CD8-positive, alpha-beta memory T cell (primary cell): ENCODE measurements around the gene IGFBP7. TPM values are rescaled to one million over a fixed set of nuclear protein-coding genes. Genes with fewer than 3 reads are reported as not detected.

Source experiments
- CTCF ChIA-PET: fragments of 350-600 bp; sonication (Branson Sonifier 250); formaldehyde crosslinking; loops from one replicate; lab custom pipeline; 2021; ENCODE audit warnings: antibody characterized with exemption; lab: Charles Lee
- POLR2A ChIA-PET: fragments of 350-600 bp; sonication (Branson Sonifier 250); formaldehyde crosslinking; loops from one replicate; lab custom pipeline; 2021; ENCODE audit warnings: antibody characterized with exemption; lab: Charles Lee
- DNase-seq, 5 donors: peaks; one replicate each; pipeline versions ENCODE4 v3.0.0 to v3.0.0-alpha.2; 2020 to 2022; ENCODE audit warnings: mixed read lengths in 1 of 5
- H3K27ac ChIP-seq: one replicate; pipeline ENCODE4 v1.7.0; 2013; ENCODE audit warnings: low read depth, mild to moderate bottlenecking, low read length, moderate library complexity
- H3K27me3 ChIP-seq: 2 replicates; pipeline ENCODE4 v1.7.0; 2013; ENCODE audit warnings: low read length, mild to moderate bottlenecking; ENCODE audit not compliant: insufficient read depth, poor library complexity, severe bottlenecking
- H3K36me3 ChIP-seq: 2 replicates; pipeline ENCODE4 v1.7.0; 2013; ENCODE audit warnings: mild to moderate bottlenecking, low read length, moderate library complexity; ENCODE audit not compliant: insufficient read depth
- H3K4me1 ChIP-seq: 2 replicates; pipeline ENCODE4 v1.7.0; 2013; ENCODE audit warnings: mild to moderate bottlenecking, low read length, moderate library complexity; ENCODE audit not compliant: insufficient read depth
- H3K4me3 ChIP-seq: 2 replicates; pipeline ENCODE4 v1.7.0; 2013; ENCODE audit warnings: mild to moderate bottlenecking, low read length
- H3K9me3 ChIP-seq: 2 replicates; pipeline ENCODE4 v1.7.0; 2013; ENCODE audit warnings: mild to moderate bottlenecking, low read length
- H3K27ac Mint-ChIP-seq, 8 donors: one replicate each; pipeline ENCODE4 v1.8.0; 2020 to 2021; ENCODE audit warnings: mixed read lengths in 8 of 8, mild to moderate bottlenecking in 6 of 8, inconsistent platforms in 3 of 8, moderate library complexity in 3 of 8
- H3K27me3 Mint-ChIP-seq, 2 donors: one replicate each; pipeline ENCODE4 v1.8.0; 2020 to 2021; ENCODE audit warnings: mixed read lengths in 2 of 2, mild to moderate bottlenecking in 1 of 2, moderate library complexity in 1 of 2
- H3K36me3 Mint-ChIP-seq, 3 donors: one replicate each; pipeline ENCODE4 v1.8.0; 2020 to 2021; ENCODE audit warnings: mixed read lengths in 3 of 3, inconsistent platforms in 1 of 3, mild to moderate bottlenecking in 1 of 3
- H3K4me1 Mint-ChIP-seq, 3 donors: one replicate each; pipeline ENCODE4 v1.8.0; 2020 to 2021; ENCODE audit warnings: mixed read lengths in 3 of 3, inconsistent platforms in 1 of 3, mild to moderate bottlenecking in 1 of 3
- H3K4me3 Mint-ChIP-seq, 7 donors: one replicate each; pipeline ENCODE4 v1.8.0; 2020 to 2021; ENCODE audit warnings: mixed read lengths in 7 of 7, mild to moderate bottlenecking in 6 of 7, moderate library complexity in 4 of 7, inconsistent platforms in 2 of 7
- H3K9me3 Mint-ChIP-seq, 5 donors: one replicate each; pipeline ENCODE4 v1.8.0; 2020 to 2022; ENCODE audit warnings: mixed read lengths in 5 of 5, mild to moderate bottlenecking in 3 of 5, moderate library complexity in 2 of 5, inconsistent platforms in 1 of 5
- polyA plus RNA-seq: library from polyadenylated mRNA; unstranded; fragments of 300-500 nt; fragmentation: Illumina TruSeq; gene quantifications from one replicate; pipeline ENCODE4 v1.2.3, GENCODE V29; 2021
- total RNA-seq, 2 experiments: library from RNA; stranded (reverse); gene quantifications; one replicate each; pipeline ENCODE4 v1.2.3, GENCODE V29; 2021

The IGFBP7 gene
- total and polyA plus RNA-seq, 3 experiments from 2014 or later: not detected

- DNase-seq: no peak
- Histone ChIP-seq H3K9me3 (no peaks in the 10 kb centered on the region), H3K27ac (no peak overlapping the region), H3K36me3 (no peaks in the 10 kb centered on the region), H3K4me1 (no peaks in the 10 kb centered on the region), H3K4me3 (no peak overlapping the region), H3K27me3 (no peaks in the 10 kb centered on the region)
- Mint-ChIP-seq H3K27me3 (peaks cover 8 to 66% of the 10 kb centered on the region in 2 donors), H3K9me3 (no peaks in the 10 kb centered on the region), H3K4me1 (no peaks in the 10 kb centered on the region), H3K27ac (no peak overlapping the region), H3K4me3 (no peak overlapping the region), H3K36me3 (no peaks in the 10 kb centered on the region)
- POLR2A ChIA-PET: no interaction called here
- CTCF ChIA-PET: no interaction called here
Observed at GRCh38 chr4:57091657-57092162, 18.5 kb downstream of the IGFBP7 start.

DNA sequence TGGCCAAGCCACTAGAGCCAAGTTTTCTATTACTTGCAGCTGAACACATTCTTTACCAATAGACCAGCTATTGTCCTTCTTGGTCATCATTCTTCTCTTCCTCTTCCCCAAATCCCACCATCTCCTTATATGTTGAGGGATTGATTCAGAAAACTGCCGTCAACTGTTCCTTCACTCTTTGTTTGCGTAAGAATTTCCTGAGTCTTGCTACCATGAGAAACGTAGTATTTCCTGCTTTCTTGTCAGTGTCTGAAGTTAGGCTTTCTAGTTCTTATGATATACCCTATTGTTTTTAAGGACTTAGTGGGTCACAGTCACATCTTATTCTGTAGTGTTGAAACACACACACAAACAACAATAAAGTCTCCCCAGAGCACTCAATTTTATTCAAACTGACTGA lies 20.1 kb downstream of the IGFBP7 start:
- Mint-ChIP-seq H3K27me3 (peaks cover 10 to 62% of the 10 kb centered on the region in 2 donors), H3K9me3 (no peaks in the 10 kb centered on the region), H3K4me1 (no peaks in the 10 kb centered on the region), H3K36me3 (no peaks in the 10 kb centered on the region), H3K4me3 (no peak overlapping the region), H3K27ac (no peak overlapping the region)
- no peaks in the 10 kb centered on the region for H3K27me3 ChIP-seq
- ChIA-PET CTCF (no interaction called here), POLR2A (no interaction called here)
- H3K4me1 ChIP-seq: no peaks in the 10 kb centered on the region
- DNase-seq: no peak
- H3K4me3 ChIP-seq: no peak overlapping the region
- H3K27ac ChIP-seq: no peak overlapping the region
- H3K9me3 ChIP-seq: no peaks in the 10 kb centered on the region
- H3K36me3 ChIP-seq: no peaks in the 10 kb centered on the region

DNA sequence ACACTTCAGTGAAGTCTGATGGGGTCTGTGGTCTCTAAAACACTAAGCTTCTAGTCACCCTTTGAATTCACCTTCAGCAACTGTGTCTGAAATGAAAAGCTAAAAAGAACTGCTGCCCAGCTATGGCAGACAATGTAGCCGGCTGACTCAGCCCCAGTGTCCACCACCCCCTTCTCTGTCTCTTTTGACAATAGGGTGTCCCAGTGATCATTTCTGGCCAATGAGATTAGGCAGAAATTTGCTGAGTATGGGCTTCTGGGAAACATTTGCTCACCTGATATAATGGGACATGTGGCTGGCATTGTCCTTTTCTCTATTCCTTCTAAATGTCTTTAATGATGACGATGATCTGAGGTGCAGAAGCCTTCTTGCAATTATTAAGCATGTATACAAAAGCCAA lies 20.6 kb downstream of the IGFBP7 start:
- H3K36me3 Mint-ChIP-seq: no peaks in the 10 kb centered on the region
- H3K4me1 ChIP-seq: no peaks in the 10 kb centered on the region
- H3K4me1 Mint-ChIP-seq: no peaks in the 10 kb centered on the region
- no peaks in the 10 kb centered on the region for H3K36me3 ChIP-seq
- peaks cover 10 to 60% of the 10 kb centered on the region in 2 donors for H3K27me3 Mint-ChIP-seq
- POLR2A ChIA-PET: no interaction called here
- H3K27ac Mint-ChIP-seq: no peak overlapping the region
- no peak overlapping the region for H3K4me3 Mint-ChIP-seq
- H3K27ac ChIP-seq: no peak overlapping the region
- CTCF ChIA-PET: no interaction called here
- no peak for DNase-seq
- no peaks in the 10 kb centered on the region for H3K27me3 ChIP-seq
- H3K9me3 Mint-ChIP-seq: no peaks in the 10 kb centered on the region
- no peaks in the 10 kb centered on the region for H3K9me3 ChIP-seq
- H3K4me3 ChIP-seq: no peak overlapping the region

- Histone ChIP-seq H3K4me1 (no peaks in the 10 kb centered on the region), H3K27ac (no peak overlapping the region), H3K9me3 (no peaks in the 10 kb centered on the region), H3K27me3 (no peaks in the 10 kb centered on the region), H3K4me3 (no peak overlapping the region), H3K36me3 (no peaks in the 10 kb centered on the region)
- Mint-ChIP-seq H3K27ac (no peak overlapping the region), H3K4me3 (no peak overlapping the region), H3K27me3 (peaks cover 12 to 47% of the 10 kb centered on the region in 2 donors), H3K36me3 (no peaks in the 10 kb centered on the region), H3K4me1 (no peaks in the 10 kb centered on the region), H3K9me3 (no peaks in the 10 kb centered on the region)
- no peak for DNase-seq
- CTCF ChIA-PET: no interaction called here
- POLR2A ChIA-PET: no interaction called here
Observed at GRCh38 chr4:57086031-57086723, 24.0 kb downstream of the IGFBP7 start.

DNA sequence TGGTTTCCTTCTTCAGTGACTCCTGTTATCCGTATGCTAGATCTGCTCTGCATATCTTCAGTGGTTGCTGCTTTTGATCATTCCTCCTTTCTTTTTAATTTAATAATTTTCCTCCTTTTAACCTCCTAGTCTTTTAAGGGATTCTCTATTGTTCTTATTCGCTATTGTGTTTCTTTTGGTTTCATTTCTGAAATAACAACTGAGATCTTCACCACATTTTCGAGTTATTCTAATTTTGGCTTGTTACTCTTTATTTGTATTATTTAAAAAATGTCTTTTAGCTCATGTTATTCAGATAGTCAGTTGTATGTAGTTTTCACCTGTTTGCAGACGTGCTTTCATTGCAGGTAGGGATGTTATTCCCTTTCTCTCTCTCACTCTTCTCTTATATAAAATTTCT lies 24.9 kb downstream of the IGFBP7 start:
- ChIA-PET POLR2A (no interaction called here), CTCF (no interaction called here)
- no peaks in the 10 kb centered on the region for H3K4me1 ChIP-seq
- Mint-ChIP-seq H3K36me3 (no peaks in the 10 kb centered on the region), H3K27ac (no peak overlapping the region), H3K9me3 (no peaks in the 10 kb centered on the region), H3K27me3 (peaks cover 12 to 47% of the 10 kb centered on the region in 2 donors), H3K4me3 (no peak overlapping the region), H3K4me1 (no peaks in the 10 kb centered on the region)
- H3K9me3 ChIP-seq: no peaks in the 10 kb centered on the region
- DNase-seq: no peak
- H3K36me3 ChIP-seq: no peaks in the 10 kb centered on the region
- no peak overlapping the region for H3K4me3 ChIP-seq
- H3K27ac ChIP-seq: no peak overlapping the region
- no peaks in the 10 kb centered on the region for H3K27me3 ChIP-seq

DNA sequence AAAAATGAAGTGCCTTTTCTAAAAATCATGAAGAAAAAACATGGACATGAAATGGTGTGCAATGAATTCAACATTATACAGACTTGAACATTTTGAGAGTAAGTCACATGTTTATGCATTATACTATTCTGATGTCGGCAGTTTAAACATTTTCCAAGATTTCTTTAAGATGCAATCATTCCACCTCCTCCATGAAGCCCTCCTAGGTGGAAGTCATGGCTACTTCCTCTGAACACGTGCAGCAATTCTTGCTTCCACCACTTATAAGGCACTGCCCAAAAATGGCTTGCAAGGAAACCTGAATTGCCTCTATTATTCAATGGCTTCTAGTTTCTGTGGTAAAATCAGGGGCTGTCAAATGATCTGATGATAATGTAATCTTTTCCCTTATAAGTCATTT lies 25.8 kb downstream of the IGFBP7 start:
- H3K27me3 Mint-ChIP-seq: peaks cover 10 to 46% of the 10 kb centered on the region in 2 donors
- no peak for DNase-seq
- Histone ChIP-seq H3K4me3 (no peak overlapping the region), H3K27ac (no peak overlapping the region), H3K36me3 (no peaks in the 10 kb centered on the region), H3K27me3 (no peaks in the 10 kb centered on the region), H3K4me1 (no peaks in the 10 kb centered on the region), H3K9me3 (no peaks in the 10 kb centered on the region)
- H3K27ac Mint-ChIP-seq: no peak overlapping the region
- H3K4me1 Mint-ChIP-seq: no peaks in the 10 kb centered on the region
- POLR2A ChIA-PET: no interaction called here
- no peak overlapping the region for H3K4me3 Mint-ChIP-seq
- H3K9me3 Mint-ChIP-seq: no peaks in the 10 kb centered on the region
- H3K36me3 Mint-ChIP-seq: no peaks in the 10 kb centered on the region
- CTCF ChIA-PET: no interaction called here

GRCh38 chr4:57083090-57083489 lies 27.1 kb downstream of the IGFBP7 start:
- Histone ChIP-seq H3K4me3 (no peak overlapping the region), H3K4me1 (no peaks in the 10 kb centered on the region)
- CTCF ChIA-PET: no interaction called here

DNA sequence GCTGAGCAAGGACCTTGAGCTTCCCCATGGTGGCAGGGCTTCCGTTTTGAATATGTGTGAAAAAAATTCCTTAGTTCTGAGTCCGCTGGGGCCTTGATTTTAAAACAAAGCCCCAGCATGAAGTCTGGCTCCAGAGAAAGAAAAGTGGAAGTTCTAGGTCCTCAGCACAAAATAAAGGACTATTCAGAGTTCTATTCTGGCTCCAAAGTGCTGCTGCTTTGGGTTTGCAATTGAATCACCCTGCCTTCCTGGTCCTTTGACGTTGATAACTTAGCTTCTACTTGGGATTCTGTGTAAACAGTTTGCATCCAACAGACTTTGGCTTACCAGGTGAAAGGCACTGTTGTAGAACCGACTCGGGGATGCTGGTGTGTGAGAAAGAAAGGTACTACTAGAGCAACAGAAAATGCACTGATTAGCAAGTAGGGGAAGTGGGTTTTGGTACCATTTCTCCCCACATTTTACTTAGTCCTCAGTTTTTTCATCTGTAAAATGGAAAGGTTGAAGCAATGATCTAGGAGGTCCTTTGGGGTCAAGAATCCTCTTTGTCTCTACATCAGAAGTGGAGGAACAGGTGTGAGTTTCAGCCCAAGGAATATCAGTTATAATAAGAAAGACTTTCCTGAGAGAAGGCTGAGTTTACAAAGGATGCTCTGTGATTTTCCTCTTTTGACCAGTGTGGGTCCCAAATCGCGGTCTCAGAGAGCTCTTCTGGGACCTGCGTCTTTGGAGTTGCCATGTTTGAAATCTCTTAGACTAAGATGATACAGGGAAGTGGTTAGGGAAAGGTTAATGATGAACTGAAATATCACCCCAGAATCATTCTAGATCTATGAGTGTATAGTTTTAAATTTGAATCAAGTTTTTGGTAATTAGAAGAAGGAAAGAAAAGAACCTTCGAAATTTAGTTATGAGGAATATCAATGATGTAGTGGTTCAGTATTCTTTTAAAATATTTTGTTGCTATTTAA lies 28.2 kb downstream of the IGFBP7 start:
- CTCF ChIA-PET: no interaction called here
- Histone ChIP-seq H3K27me3 (peaks cover 5% of the 10 kb centered on the region), H3K4me1 (no peaks in the 10 kb centered on the region), H3K9me3 (no peaks in the 10 kb centered on the region), H3K4me3 (no peak overlapping the region), H3K36me3 (no peaks in the 10 kb centered on the region), H3K27ac (no peak overlapping the region)
- no peaks in the 10 kb centered on the region for H3K9me3 Mint-ChIP-seq
- H3K27me3 Mint-ChIP-seq: peaks cover 7 to 43% of the 10 kb centered on the region in 2 donors
- H3K4me1 Mint-ChIP-seq: no peaks in the 10 kb centered on the region
- no peaks in the 10 kb centered on the region for H3K36me3 Mint-ChIP-seq
- no peak overlapping the region for H3K4me3 Mint-ChIP-seq
- no peak overlapping the region for H3K27ac Mint-ChIP-seq
- DNase-seq: no peak
- POLR2A ChIA-PET: no interaction called here

More at GRCh38 chr4:57083090-57083489, 27.1 kb downstream of the IGFBP7 start:
- no peak overlapping the region for H3K27ac Mint-ChIP-seq
- no peaks in the 10 kb centered on the region for H3K4me1 Mint-ChIP-seq
- H3K4me3 Mint-ChIP-seq: no peak overlapping the region
- H3K36me3 Mint-ChIP-seq: no peaks in the 10 kb centered on the region
- POLR2A ChIA-PET: no interaction called here
- no peaks in the 10 kb centered on the region for H3K9me3 Mint-ChIP-seq
- H3K27me3 Mint-ChIP-seq: peaks cover 7 to 44% of the 10 kb centered on the region in 2 donors
- Histone ChIP-seq H3K36me3 (no peaks in the 10 kb centered on the region), H3K9me3 (no peaks in the 10 kb centered on the region), H3K27me3 (peaks cover 5% of the 10 kb centered on the region), H3K27ac (no peak overlapping the region)
- no peak for DNase-seq
